ENCODE results near the gene NKX6-2. TPM values are rescaled to one million over a fixed set of nuclear protein-coding genes. Genes with fewer than 3 reads are reported as not detected.
"Not testable (repeated sequence)": the region's sequence is repeated elsewhere in the genome, so short reads cannot be mapped to it uniquely, and the experiment has no call there.

NKX6-2 gene
- total RNA-seq (2014; rRNA removed; shearing (Covaris generic)) = not detected in 2 replicates

- no peak for DNase-seq (ENCODE audit: low read depth)
Observed at GRCh38 chr10:132785723-132786475, at the start of gene NKX6-2. Gene NKX6-2 (minus strand): TSS chr10:132786147. CDS start chr10:132785948, 199 bp downstream.

- no peak for DNase-seq (ENCODE audit: low read depth)
Observed at GRCh38 chr10:132834891-132835847, 49.2 kb upstream of the NKX6-2 start.

GRCh38 chr10:132834311-132834761, 48.4 kb upstream of the NKX6-2 start:
- no peak for DNase-seq (ENCODE audit: low read depth)

- DNase-seq (ENCODE audit: low read depth) = no peak
Observed at GRCh38 chr10:132833421-132834111, 47.6 kb upstream of the NKX6-2 start.

GRCh38 chr10:132832186-132832969, 46.4 kb upstream of the NKX6-2 start:
- DNase-seq (ENCODE audit: low read depth) = no peak

- DNase-seq (ENCODE audit: low read depth) = no peak
Observed at GRCh38 chr10:132829403-132829802, 43.5 kb upstream of the NKX6-2 start.

- DNase-seq (ENCODE audit: low read depth) = no peak
Observed at GRCh38 chr10:132828681-132829080, 42.7 kb upstream of the NKX6-2 start.

- no peak for DNase-seq (ENCODE audit: low read depth)
Observed at GRCh38 chr10:132827861-132828539, 42.1 kb upstream of the NKX6-2 start.

- no peak for DNase-seq (ENCODE audit: low read depth)
Observed at GRCh38 chr10:132827423-132827789, 41.5 kb upstream of the NKX6-2 start.

- no peak for DNase-seq (ENCODE audit: low read depth)
Observed at GRCh38 chr10:132826524-132827422, 40.8 kb upstream of the NKX6-2 start.

- DNase-seq (ENCODE audit: low read depth) = not testable (repeated sequence)
Observed at GRCh38 chr10:132825783-132826523, 40.0 kb upstream of the NKX6-2 start.

GRCh38 chr10:132820056-132820455, 34.1 kb upstream of the NKX6-2 start:
- DNase-seq (ENCODE audit: low read depth) = no peak

- no peak for DNase-seq (ENCODE audit: low read depth)
Observed at GRCh38 chr10:132817701-132818211, 31.8 kb upstream of the NKX6-2 start.

GRCh38 chr10:132816718-132817117, 30.8 kb upstream of the NKX6-2 start:
- no peak for DNase-seq (ENCODE audit: low read depth)

GRCh38 chr10:132815168-132815857, 29.4 kb upstream of the NKX6-2 start:
- DNase-seq (ENCODE audit: low read depth) = no peak

GRCh38 chr10:132814469-132814856, 28.5 kb upstream of the NKX6-2 start:
- DNase-seq (ENCODE audit: low read depth) = no peak

GRCh38 chr10:132813560-132814468, 27.9 kb upstream of the NKX6-2 start:
- DNase-seq (ENCODE audit: low read depth) = no peak
